Fibroblast of peridontal ligament (primary cell): Measurements from ENCODE around the gene NPNT.

ENCODE experiments used
- DNase-seq: peaks from one replicate; pipeline ENCODE4 v3.0.0-alpha.2; 2010; ENCODE audit errors: extremely low read depth

NPNT gene

DNA sequence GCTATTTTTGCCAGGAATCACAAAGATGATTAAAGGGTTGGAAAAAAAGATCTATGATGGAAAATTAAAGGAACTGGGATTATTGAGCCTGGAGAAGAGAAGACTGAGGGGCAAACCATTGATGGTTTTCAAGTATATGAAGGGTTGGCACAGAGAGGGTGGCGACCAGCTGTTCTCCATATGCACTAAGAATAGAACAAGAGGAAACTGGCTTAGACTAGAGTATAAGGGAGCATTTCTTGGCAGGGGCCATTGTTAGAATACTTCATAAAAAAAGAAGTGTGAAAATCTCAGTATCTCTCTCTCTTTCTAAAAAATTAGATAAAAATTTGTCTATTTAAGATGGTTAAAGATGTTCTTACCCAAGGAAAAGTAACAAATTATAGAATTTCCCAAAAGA, 75.1 kb downstream of the NPNT start:
- no peak for DNase-seq

- no peak for DNase-seq
These were observed 75.8 kb downstream of the NPNT start for GRCh38 chr4:105971036-105971435.

DNA sequence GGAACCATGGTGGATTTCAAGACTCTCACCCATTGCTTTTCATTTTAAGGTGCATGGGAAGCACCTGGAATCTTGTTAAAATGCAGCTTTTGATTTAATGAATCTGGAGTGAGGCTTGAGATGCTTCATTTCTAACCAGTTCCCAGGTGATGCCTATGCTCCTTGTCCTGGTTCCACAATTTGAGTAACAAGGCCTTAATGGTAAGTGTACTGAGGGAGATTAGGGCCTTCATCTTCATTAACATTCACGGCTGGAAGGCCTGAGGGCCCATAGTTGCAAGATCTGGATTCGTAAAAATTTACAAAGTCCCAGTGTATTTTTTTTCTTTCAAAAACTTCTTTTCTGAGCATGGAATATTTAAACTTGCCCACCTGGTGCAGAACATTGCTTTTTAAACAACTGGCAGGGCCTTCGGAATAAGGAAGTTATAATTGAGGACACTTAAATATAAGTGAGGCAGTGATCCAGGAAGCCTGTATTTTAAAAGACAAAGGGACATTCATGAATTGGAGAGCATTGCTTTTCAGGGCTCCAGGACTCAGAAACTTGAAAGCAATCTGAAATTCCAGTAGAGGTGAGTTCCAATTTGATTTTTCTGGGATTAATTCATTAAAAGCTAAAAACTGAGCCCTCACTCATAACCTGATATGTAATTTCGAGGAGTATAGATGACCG, 77.8 kb downstream of the NPNT start:
- no peak for DNase-seq

GRCh38 chr4:105976915-105977314, 81.6 kb downstream of the NPNT start:
- no peak for DNase-seq

DNA sequence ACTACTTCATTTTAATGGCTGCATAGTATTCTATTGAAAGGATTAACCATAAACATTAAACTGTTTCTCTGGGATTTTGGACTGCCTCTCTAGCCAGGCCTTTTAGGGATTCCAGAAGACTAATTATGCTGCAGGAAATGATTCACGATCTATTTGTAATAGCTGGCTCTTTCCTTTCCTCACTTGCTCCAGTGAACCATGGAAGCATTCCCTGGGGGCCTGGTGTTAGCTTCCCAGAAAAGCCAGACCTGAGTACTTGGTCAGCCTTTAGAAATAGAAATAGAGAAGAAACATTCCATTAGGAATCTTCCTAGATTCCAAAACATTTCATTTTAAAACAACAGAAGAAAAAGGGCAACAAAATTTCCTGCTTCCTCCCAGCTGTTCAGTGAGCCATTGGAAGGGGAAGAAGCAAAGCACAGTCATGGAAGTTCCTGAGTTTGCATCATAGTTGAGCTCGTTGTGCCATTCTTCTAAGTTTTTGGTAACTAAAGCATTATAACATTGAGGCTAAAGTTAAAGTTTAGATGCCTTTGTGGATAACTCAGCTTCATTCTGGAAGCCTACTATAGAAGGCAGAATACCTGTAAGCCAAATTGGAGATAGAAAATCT, 83.5 kb downstream of the NPNT start:
- peak; percentile 96 for DNase-seq

DNA sequence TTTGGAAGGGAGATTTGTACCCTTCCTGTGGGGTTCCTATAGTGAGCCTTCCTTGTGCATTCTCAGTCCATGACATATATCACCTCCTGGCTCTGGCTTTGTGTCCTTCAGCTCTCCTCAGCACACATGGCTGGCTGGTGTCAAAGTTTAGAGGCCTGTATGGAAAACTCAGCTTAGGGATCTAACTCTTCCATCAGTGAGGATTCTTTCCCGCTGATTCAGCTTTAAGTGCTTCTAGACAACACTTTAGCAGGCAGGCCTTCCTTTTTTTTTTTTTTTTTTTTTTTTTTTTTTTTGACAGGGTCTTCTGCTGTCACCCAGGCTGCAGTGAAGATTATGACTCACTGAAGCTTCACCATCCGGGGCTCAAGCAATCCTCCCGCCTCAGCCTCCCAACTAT, 84.2 kb downstream of the NPNT start:
- DNase-seq: peak; percentile 29

DNA sequence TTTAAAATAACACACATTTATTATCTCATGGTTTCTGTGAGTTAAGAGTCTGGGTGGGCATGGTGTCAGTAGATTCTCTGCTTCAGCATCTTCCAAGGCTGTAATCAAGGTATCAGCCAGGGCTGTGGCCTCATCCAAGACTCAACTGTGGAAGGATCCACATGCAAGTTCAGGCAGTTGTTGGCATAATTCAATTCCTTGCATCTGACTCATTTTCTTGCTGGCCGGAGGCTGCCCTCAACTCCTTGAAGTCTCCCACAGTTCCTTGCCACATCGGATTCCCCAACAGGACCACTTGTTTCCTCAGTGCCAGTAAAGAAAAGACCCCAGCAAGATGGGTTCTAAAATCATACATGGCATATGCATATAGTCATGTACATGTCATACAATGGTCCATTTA, 93.4 kb downstream of the NPNT start:
- DNase-seq: no peak

- no peak for DNase-seq
These were observed 94.4 kb downstream of the NPNT start for GRCh38 chr4:105989485-105990242.

GRCh38 chr4:105990933-105991332, 95.7 kb downstream of the NPNT start:
- DNase-seq: no peak

- no peak for DNase-seq
These were observed 96.5 kb downstream of the NPNT start for GRCh38 chr4:105991726-105992125.

DNA sequence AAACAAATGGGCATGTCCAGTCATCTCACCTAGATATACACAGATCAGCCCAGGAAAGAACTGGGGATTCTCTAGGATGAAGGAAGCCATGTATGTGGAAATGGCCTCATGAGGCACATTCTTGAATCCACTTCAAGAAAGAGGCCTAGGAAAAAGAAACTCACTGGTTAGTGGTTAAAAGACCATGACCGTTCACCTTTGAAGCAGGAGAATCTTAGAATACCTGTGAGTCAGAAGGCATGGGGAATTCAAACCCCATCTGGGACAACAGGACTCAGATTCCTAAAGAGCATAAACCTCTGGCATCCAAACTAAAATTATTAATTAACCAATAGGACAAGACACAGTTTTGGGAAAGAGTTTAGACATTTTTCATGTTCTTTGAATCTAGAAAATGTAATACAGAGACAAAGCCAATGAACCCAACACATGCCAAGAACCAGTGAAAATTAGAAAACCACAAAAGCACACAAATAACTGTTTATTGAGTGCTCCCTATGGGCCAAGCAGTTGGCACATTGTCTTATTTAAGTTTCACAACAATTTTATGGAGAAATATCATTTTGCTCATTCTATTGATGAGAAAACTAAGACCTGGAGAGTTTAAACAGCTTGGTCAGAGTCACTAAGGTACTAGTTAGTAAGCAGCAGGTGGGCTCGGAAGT, 97.5 kb downstream of the NPNT start:
- DNase-seq: no peak

DNA sequence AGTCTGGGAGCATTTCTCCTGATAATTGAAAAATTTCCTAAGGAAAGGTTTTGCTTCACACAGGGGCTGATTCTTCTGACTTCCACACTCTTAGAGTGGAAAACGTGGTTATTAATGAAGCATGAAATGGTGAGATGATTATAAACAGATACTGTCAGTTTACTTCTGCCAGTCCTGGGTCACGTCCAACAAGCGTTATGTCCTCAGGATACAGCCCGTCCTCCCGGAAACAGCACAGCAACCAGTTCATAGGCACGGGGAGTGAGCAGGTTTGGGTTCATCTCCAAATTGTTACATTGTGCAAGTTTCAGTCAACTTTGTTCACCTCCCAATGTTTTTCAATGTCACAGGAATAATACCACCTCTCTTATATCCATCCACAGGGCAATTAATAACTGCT, 98.8 kb downstream of the NPNT start:
- no peak for DNase-seq

GRCh38 chr4:105994841-105995501, 99.7 kb downstream of the NPNT start:
- DNase-seq: no peak

- no peak for DNase-seq
These were observed 101.6 kb downstream of the NPNT start for GRCh38 chr4:105996845-105997244.

GRCh38 chr4:105998171-105999063, 103.1 kb downstream of the NPNT start:
- DNase-seq: no peak

GRCh38 chr4:106002994-106003393, 107.7 kb downstream of the NPNT start:
- DNase-seq: no peak

- DNase-seq: no peak
These were observed 115.5 kb downstream of the NPNT start for GRCh38 chr4:106010761-106011160.

DNA sequence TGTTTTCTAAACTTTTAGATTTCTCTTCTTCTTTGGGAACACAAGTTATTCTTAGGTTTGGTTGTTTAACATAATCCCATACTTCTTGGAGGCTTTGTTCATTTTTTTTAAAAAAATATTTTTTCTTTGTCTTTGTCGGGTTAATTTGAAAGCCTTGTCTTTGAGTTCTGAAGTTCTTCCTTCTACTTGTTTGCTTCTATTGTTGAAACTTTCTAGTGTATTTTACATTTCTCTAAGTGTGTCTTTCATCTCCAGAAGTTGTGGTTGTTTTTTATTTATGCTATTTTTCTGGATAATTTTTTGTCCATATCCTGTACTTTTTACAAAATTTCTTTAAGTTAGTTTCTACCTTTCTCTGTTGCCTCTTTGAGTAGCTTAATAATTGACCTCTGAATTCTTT, 116.1 kb downstream of the NPNT start:
- DNase-seq: no peak

DNA sequence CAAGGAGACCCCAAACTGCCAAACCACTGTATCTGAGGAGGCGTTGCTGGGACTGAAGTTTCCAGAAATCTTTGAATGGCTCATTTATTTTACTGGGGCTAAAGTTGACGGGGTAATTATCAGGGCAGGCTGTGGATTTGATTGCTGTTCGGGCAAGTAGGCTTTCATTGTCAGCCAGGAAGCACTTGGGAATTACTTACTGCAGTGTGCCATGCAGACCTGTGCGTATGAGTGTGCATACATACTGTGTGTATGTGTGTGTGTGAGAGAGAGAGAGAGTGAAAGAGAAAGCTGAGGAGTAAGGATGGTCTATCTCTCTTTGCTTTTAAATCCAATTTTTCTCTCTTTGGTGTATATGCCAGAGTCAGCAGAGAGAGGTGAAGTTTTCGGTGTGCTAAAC, 122.7 kb downstream of the NPNT start:
- no peak for DNase-seq

GRCh38 chr4:106019771-106020170, 124.5 kb downstream of the NPNT start:
- DNase-seq: peak; percentile 55
